Measurements from ENCODE around the gene PKDREJ.

DNA sequence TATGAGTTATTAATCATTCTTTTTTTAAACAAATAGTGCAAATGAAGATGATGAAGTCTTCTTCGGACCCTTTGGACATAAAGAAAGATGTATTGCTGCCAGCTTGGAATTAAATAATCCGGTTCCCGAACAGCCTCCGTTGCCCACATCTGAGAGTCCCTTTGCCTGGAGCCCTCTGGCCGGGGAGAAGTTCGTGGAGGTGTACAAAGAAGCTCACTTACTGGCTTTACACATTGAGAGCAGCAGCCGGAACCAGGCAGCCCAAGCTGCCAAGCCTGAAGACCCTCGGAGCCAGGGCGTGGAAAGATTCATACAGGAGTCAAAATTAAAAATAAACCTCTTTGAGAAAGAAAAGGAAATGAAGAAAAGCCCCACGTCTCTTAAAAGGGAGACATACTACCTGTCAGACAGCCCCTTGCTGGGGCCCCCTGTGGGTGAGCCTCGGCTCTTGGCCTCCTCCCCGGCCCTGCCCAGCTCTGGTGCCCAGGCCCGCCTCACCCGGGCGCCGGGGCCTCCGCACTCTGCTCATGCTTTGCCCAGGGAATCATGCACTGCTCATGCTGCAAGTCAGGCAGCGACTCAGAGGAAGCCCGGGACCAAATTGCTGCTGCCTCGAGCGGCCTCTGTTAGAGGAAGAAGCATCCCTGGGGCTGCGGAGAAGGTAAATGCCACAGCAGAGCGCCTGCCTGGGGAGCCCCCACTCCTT lies 45.3 kb upstream of the PKDREJ start:
- TF ChIP-seq EZH2 (IDR thresholded peaks at IDR 0.05; ENCODE audit: low read depth) = no peak
- TF ChIP-seq CTCF (conservative IDR thresholded peaks at IDR 0.05) = no peak
